NCI-H446 treated with DMSO at 0.1 percent for 48 hours (cell line): Measurements from ENCODE around the gene MEF2A.
A peak's percentile ranks its signal among the peaks of the same experiment; 100 is the strongest.

ENCODE experiments used
- DNase-seq: peaks from one replicate; lab custom pipeline; 2025; lab: John Stamatoyannopoulos, UW

Gene MEF2A

GRCh38 chr15:99704444-99704838 lies 138.7 kb downstream of the MEF2A start:
- DNase-seq, result peak; percentile 45

DNA sequence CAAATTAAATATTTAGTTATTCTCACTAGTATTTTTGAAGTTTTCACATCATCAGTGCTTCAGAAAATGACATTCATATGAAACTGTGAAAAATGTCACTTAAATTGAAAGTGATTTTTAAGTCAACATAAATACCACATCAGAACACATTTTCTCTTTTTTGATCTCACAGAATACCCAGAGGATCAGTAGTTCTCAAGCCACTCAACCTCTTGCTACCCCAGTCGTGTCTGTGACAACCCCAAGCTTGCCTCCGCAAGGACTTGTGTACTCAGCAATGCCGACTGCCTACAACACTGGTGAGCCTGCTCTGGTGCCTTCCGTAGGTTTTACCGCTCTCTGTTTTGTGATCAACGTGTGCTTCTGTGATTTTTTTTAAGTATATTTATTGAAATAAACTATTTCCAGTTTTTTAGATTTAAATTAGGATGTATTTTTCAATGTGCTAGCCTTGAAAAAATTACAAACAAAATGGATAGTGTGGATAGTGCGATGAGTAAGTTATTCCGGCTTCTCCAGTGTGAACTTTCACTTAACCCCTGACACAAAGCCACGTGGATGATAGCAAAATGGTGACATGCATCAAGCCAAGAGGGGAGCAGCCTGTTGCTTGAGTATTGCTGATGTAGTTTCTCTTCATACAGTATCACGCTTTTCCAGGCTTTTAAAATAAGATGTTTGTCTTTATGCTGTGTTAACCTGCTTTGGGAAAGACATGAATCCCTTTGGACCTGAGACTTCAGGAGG lies 140.9 kb downstream of the MEF2A start:
- DNase-seq, result no peak

GRCh38 chr15:99707473-99708270 lies 141.9 kb downstream of the MEF2A start:
- no peak for DNase-seq

DNA sequence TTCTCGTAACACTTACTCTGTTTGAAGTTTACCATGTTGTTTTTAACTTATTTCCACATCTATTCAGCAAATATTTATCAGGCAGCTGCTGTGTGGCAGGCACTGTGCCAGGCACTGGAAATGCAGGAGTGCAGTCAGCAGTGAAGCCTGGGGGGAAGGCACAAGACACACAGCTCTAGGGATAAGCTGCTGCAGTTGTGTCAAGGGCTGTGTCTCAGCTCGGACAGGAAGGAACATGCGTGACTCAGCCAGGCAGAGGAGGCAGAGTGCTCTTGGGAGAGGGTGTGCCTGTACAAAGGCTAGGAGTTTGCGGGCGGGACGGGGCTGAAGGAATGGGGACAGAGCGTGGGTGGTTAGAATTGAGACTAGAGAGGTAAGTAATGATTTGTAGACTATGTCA lies 142.8 kb downstream of the MEF2A start:
- DNase-seq, result no peak

- no peak for DNase-seq
Observed at GRCh38 chr15:99709243-99709986, 143.6 kb downstream of the MEF2A start.

DNA sequence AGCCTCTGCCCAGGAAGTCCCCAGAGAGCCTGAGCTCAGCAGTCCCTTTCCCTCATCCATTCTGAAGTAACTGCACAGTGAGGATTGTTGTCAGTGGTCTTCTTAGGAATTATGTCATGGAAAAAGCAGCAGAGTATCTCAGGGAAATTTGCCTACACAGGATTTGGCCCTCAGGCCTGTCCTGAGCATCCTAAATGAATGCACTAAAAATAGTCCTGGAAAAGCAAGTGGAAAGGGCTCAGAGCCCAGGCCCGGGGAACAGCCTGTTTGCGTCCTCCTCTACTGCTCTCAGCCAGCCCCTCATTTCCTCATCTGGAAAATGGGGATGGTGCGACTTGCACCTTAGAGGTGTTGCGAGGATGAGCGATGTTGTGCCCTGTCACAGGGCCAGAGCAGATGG lies 145.8 kb downstream of the MEF2A start:
- DNase-seq, result no peak

- DNase-seq, result no peak
Observed at GRCh38 chr15:99712415-99712814, 146.6 kb downstream of the MEF2A start.

- DNase-seq, result no peak
Observed at GRCh38 chr15:99716540-99717095, 150.8 kb downstream of the MEF2A start.

DNA sequence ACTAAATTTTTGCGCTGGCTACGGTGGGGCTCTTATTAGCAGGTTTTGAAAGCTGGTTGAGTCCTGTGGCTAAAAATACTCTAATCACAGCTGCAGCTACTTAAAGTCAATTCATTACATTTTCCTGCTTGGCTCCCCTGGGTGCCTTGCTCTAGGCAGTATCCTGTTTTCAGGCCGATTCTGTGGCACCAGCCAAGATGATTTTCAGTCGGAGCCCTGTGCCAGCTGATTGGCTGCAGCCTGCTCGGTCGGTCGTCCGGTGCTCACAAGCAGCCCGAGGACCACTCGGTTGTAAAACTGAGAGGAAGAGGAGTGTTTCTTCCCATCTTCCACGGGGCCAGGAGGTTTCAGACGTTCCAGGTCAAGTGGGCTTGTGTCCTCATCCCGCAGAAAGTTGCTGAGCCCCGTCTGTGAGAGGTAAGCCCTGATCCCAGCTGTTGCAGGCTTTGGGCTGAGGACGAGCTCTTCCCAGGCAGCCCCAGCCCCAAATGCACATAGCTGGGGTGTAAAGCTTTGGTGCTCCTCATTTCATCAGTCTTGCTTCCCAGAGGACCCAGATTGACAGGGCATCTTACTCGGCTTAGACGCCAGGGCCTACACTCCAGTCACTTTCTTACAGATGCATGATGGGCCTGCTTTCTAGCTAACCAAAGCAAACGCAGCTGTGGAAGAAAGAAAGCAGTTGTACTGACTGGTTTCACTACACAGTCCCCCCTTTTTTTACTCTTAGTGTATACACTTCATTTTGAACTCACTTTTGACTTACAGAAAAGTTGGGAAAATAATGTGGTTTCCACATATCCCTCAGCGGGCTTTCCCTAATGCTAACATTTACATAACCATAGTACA lies 151.6 kb downstream of the MEF2A start:
- DNase-seq, result no peak

GRCh38 chr15:99718421-99718820 lies 152.6 kb downstream of the MEF2A start:
- no peak for DNase-seq

- no peak for DNase-seq
Observed at GRCh38 chr15:99719096-99719541, 153.3 kb downstream of the MEF2A start.

- no peak for DNase-seq
Observed at GRCh38 chr15:99720533-99720932, 154.7 kb downstream of the MEF2A start.

DNA sequence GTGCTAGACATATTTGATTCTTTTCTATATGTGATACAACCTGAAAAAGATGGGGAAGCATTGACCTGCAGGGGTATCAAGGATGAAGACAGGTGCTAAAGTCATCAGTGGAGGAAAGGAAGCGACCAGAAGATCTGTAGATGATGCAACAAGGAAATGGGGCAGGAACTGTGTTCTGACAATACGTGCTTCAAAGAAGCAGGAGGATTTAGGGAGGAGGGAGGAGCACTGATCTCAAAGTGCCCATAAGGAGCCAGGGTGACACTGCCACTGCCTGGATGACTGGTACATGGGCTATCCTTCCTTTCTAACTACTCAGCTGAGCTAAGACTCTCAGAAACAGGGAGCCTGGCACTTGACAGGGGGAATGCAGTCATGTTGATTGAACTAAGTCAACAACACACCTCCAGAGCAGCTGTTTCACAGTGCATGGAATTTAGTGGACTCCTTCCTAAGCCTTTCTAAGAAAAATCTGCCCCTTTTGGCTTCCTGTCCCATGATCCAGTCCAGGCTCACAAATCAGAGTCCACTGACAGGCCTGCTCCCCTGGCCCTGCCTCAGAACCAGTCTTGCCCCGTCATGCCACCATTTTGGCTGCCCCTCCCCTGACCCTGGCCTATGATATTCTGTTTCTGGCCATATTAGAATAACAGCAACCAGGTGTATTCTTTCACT lies 155.5 kb downstream of the MEF2A start:
- DNase-seq, result no peak

DNA sequence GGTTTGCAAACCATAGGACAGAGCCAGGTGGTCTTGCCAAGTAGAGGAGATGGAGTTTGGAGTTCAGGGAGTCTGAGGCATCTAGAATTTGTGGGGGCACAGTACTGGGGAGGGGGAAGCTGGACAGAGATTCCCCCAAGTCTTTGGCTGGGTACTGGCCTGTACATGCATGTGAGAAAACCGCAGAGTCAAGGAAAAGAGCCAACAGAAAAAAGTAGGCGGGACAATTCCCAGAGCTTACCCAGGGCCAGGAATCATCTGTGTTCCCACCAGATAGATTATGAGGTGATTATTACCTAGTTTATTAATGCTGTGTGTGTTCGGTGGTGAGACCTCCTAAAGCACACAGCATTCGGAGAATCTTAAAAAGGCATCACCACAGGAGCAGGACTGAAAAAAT lies 156.1 kb downstream of the MEF2A start:
- no peak for DNase-seq

DNA sequence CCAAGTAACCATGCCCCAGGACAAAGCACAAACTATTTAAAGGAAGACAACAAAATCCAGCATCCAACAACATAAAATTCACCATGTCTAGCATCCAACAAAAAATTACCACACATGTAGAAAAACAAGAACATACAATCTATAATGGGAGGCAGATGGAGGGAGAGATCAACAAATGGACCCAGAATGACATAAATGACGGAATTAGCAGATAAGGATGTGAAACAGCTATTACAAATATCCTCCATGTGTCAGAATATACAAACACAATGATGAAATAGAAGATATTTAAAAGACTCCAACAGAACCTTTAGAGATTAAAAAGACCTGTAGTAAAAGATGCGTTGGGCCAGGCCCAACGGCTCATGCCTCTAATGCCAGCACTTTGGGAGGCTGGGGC lies 156.6 kb downstream of the MEF2A start:
- DNase-seq, result no peak

DNA sequence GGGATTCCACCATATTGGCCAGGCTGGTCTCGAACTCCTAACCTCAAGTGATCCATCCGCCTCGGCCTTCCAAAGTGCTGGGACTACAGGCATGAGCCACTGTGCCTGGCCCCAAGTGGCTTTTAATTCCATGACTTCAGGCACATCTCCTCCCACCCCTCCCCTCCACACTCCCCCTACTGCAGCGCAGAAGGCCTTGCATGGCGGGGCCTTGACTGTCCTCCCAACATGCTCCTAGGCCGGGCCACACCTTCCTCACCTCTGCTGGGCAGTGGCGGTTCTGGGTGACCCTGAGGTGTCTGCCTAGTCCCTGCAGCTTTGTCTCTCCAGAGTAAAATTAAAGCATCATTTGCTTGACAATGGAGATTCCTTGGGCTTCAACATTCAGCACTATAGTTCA lies 160.5 kb downstream of the MEF2A start:
- no peak for DNase-seq

GRCh38 chr15:99727330-99727729 lies 161.5 kb downstream of the MEF2A start:
- DNase-seq, result no peak

DNA sequence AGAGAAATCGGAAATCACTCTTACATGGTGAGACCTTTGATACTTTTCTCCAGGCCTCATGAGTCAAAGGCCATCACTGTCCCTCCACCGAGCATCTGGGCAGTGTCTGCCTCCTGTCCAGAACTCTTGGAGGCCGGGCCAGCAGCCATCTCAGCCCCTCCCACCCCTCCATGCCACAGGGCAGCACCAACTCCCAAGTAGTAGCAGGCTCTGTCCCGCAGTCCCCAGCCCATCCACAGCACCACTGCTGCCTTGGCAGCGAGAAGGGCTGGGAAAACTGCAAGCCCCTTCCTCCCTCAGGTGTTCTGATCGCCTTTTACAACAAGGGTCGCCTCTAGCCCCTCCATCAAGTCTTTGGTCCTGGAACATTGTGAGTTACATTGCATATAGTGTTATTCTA lies 161.9 kb downstream of the MEF2A start:
- no peak for DNase-seq

DNA sequence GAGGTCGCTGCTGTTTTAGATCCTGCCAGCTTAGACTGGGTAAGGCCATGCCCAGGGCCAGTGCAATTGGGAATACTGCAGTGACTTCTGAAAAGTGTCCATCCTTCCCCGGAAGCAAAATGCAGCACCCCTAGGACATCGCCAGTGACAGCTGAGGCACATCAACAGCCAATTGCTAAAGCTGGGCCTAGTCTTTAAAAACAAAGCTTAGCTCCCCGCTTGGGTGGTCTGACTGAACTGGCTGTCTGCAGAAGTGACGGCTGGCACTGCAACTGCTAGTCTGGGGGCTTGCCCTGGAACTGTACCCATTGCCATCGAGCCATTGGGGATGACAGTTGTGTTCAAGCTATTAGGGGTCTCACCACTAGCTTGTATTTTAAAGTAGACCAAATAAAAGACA lies 163.1 kb downstream of the MEF2A start:
- no peak for DNase-seq

DNA sequence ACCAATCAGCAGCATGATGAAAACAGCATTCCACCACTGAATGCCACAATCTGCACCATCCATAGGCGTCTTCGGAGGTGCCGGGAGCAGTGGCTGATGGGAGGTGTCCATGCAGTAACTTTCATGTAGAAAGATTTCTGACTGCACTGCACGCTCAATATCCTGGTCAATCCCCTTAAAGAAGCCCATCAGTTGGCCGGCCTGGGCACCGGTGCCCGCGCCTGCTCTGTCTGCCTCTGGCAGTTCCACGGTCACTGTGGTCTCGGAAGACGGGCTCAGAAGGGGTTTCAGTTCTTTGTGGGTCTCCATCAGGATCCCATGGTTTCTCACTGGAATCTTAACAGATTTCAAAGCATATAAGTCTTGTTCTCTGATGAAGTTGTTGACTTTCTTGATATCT lies 163.5 kb downstream of the MEF2A start:
- DNase-seq, result no peak

DNA sequence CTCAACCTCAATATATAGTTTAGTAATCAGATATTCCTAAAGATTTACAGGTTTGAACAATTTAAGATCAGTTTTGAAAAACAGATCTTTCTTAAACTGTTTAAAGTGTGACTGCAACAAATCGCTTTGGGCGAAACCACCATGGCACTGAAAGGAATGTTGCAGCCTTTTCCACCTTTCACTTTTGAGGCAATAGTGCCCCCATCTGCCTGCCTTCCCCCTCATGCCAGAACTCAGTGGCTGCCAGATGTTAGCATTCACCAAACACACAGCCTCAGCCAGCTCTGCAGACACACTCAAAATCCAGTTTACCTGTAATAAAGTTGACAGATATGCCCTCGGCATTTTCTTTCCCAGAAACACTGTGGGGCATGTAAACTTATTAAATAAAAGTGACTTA lies 164.1 kb downstream of the MEF2A start:
- no peak for DNase-seq
